Endothelial cell of umbilical vein (primary cell): Measurements from ENCODE around the gene NTNG1. TPM values are rescaled to one million over a fixed set of nuclear protein-coding genes. Genes with fewer than 3 reads are reported as not detected.

Source experiments
- BruUV-seq: library from RNA; stranded (reverse); fragments of 400-500 nt; replicated peaks from 2 replicates; lab custom pipeline; 2021; lab: Mats Ljungman, UMichigan
- CTCF ChIA-PET: fragments of 300-600, 350-600 bp; sonication (Branson Sonifier 250); formaldehyde crosslinking; loops from one replicate; lab custom pipeline; 2021; ENCODE audit warnings: antibody characterized with exemption, inconsistent platforms; lab: Charles Lee
- POLR2A ChIA-PET: fragments of 300-600, 350-600 bp; sonication (Branson Sonifier 250); formaldehyde crosslinking; loops from one replicate; lab custom pipeline; 2021; ENCODE audit warnings: antibody characterized with exemption, inconsistent platforms; lab: Charles Lee
- DNase-seq: peaks from one replicate; pipeline ENCODE4 v3.0.0-alpha.2; 2011; ENCODE audit warnings: low read depth, low spot score
- FAIRE-seq: peaks from 2 replicates; lab custom pipeline; 2011; peaks lifted over from hg19 to GRCh38; lab: Jason Lieb, UNC
- H2AFZ ChIP-seq: 2 replicates; pipeline ENCODE4 v1.6.0; 2012; ENCODE audit warnings: low read depth, low read length, control low read depth, inconsistent platforms
- H3K27ac ChIP-seq: 2 replicates; pipeline ENCODE4 v1.5.1; 2011; ENCODE audit warnings: low read depth, mild to moderate bottlenecking, control low read depth, low read length, moderate library complexity; ENCODE audit not compliant: insufficient read depth
- H3K27me3 ChIP-seq, 2 experiments: 2 replicates each; pipeline versions ENCODE4 v1.6.0 to v1.6.1; 2011; ENCODE audit warnings: low read length in 2 of 2, mixed read lengths in 1 of 2; ENCODE audit not compliant: control insufficient read depth in 2 of 2, insufficient read depth in 2 of 2
- H3K36me3 ChIP-seq, 2 experiments: 2 replicates in 1 of 2; 3 replicates in 1 of 2; pipeline ENCODE4 v1.5.1; 2011; ENCODE audit warnings: low read length in 2 of 2, mild to moderate bottlenecking in 1 of 2, moderate library complexity in 1 of 2; ENCODE audit not compliant: control insufficient read depth in 2 of 2, insufficient read depth in 2 of 2; ENCODE audit errors: extremely low read depth in 1 of 2
- H3K4me1 ChIP-seq: 3 replicates; pipeline ENCODE4 v1.5.1; 2011; ENCODE audit warnings: mild to moderate bottlenecking, low read length; ENCODE audit not compliant: control insufficient read depth, insufficient read depth; ENCODE audit errors: extremely low read depth
- H3K4me2 ChIP-seq: 2 replicates; pipeline ENCODE4 v1.6.1; 2011; ENCODE audit warnings: low read length, control low read depth, mixed read lengths; ENCODE audit not compliant: insufficient read depth
- H3K4me3 ChIP-seq, 3 experiments: fragments of 200-600 bp in 1 of 3; sonication (generic), shearing (Covaris generic) in 1 of 3; replicated peaks in 1 of 3; 2 replicates each; pipeline ENCODE4 v1.5.1; 2011 to 2016; ENCODE audit warnings: control low read depth in 3 of 3, low read length in 3 of 3, mild to moderate bottlenecking in 2 of 3, inconsistent platforms in 1 of 3, low read depth in 1 of 3, moderate library complexity in 1 of 3; ENCODE audit not compliant: insufficient read depth in 1 of 3
- H3K79me2 ChIP-seq: 2 replicates; pipeline ENCODE4 v1.6.0; 2012; ENCODE audit warnings: low read length, inconsistent platforms; ENCODE audit not compliant: control insufficient read depth, insufficient read depth
- H3K9ac ChIP-seq: replicated peaks from 2 replicates; pipeline ENCODE3; 2011; ENCODE audit warnings: low read length, control low read depth; ENCODE audit not compliant: insufficient read depth; ENCODE audit errors: extremely low read depth
- H3K9me1 ChIP-seq: replicated peaks from 3 replicates; pipeline ENCODE4 v1.6.0; 2011; ENCODE audit warnings: mild to moderate bottlenecking, low read length; ENCODE audit not compliant: control insufficient read depth, insufficient read depth; ENCODE audit errors: extremely low read depth
- H3K9me3 ChIP-seq: replicated peaks from 2 replicates; pipeline ENCODE4 v1.5.1; 2012; ENCODE audit warnings: low read length, inconsistent platforms; ENCODE audit not compliant: control insufficient read depth, insufficient read depth
- H4K20me1 ChIP-seq: replicated peaks from 2 replicates; pipeline ENCODE3; 2011; ENCODE audit warnings: mild to moderate bottlenecking, low read length; ENCODE audit not compliant: control insufficient read depth, insufficient read depth; ENCODE audit errors: extremely low read depth
- FOS ChIP-seq: IDR thresholded peaks from 2 replicates; pipeline ENCODE4 v1.6.1; 2011; ENCODE audit warnings: mild to moderate bottlenecking, low read length, moderate library complexity, borderline replicate concordance; ENCODE audit not compliant: insufficient read depth
- JUN ChIP-seq: IDR thresholded peaks from 2 replicates; pipeline ENCODE4 v1.6.1; 2011; ENCODE audit warnings: borderline replicate concordance, low read depth; ENCODE audit not compliant: insufficient read length, insufficient read depth
- MAX ChIP-seq: IDR thresholded peaks from 2 replicates; pipeline ENCODE4 v1.6.1; 2011; ENCODE audit not compliant: insufficient read depth, insufficient read length
- MYC ChIP-seq: IDR thresholded peaks from one replicate; pipeline ENCODE4 v1.6.1; 2011; ENCODE audit warnings: mild to moderate bottlenecking, low read depth, low read length
- POLR2AphosphoS5 ChIP-seq: IDR thresholded peaks from 2 replicates; pipeline ENCODE4 v1.6.1; 2012; ENCODE audit warnings: low read depth, mild to moderate bottlenecking, control low read depth, low read length, moderate library complexity; ENCODE audit not compliant: insufficient read depth
- dilution Hi-C: fragments of 300-500 bp; cut with MboI; formaldehyde crosslinking; loops from one replicate; pipeline ENCODE4 v1.15.0; 2019; ENCODE audit warnings: low sequenced_read_pairs; ENCODE audit not compliant: extremely low pct_ligation_motif_present
- intact Hi-C: fragments of 100-400 bp; cut with micrococcal nuclease; formaldehyde crosslinking; loops from one replicate; pipeline ENCODE4 v1.10.0; 2022
- polyA plus RNA-seq, 4 experiments: library from polyadenylated mRNA; depleted of rRNA in 3 of 4; stranded (reverse) in 3 of 4; unstranded in 1 of 4; fragments of >200 nt; gene quantifications; 2 replicates each; pipeline versions ENCODE4 v1.2.1 to v1.2.3, GENCODE V29; 2011 to 2012; ENCODE audit warnings: missing spikeins in 1 of 4
- total RNA-seq: library from RNA; stranded (reverse); gene quantifications from 2 replicates; pipeline ENCODE4 v1.2.3, GENCODE V29; 2021

Gene NTNG1
- total and polyA plus RNA-seq, 2 donors (not counting 3 experiments of a cell fraction or from before 2014, with no cell fraction given) = not detected

- TF ChIP-seq JUN = no peak
- no peaks in the 10 kb centered on the region for H3K79me2 ChIP-seq
- H3K36me3 ChIP-seq = no peaks in the 10 kb centered on the region
- no peak overlapping the region for H2AFZ ChIP-seq
- H3K4me1 ChIP-seq = no peaks in the 10 kb centered on the region
- no peaks in the 10 kb centered on the region for H3K9me3 ChIP-seq
- no peak overlapping the region for H3K27ac ChIP-seq
- no peak overlapping the region for H3K9ac ChIP-seq
- CTCF ChIA-PET = no interaction called here
- no peaks in the 10 kb centered on the region for H3K9me1 ChIP-seq
- POLR2A ChIA-PET = no interaction called here
- FAIRE-seq (no peak), DNase-seq (no peak)
- no peak overlapping the region for H3K4me2 ChIP-seq
- no peaks in the 10 kb centered on the region for H4K20me1 ChIP-seq
- no TSS peak for BruUV-seq
- H3K27me3 ChIP-seq = no peaks in the 10 kb centered on the region
- intact Hi-C loops = no loop called here
- H3K4me3 ChIP-seq = no peak overlapping the region
- dilution Hi-C loops = no loop called here
These were observed 18.6 kb upstream of the NTNG1 start for GRCh38 chr1:107122225-107122624.

GRCh38 chr1:107123741-107124140 lies 17.1 kb upstream of the NTNG1 start:
- no TSS peak for BruUV-seq
- no peaks in the 10 kb centered on the region for H3K9me1 ChIP-seq
- no peak overlapping the region for H3K4me2 ChIP-seq
- H3K9me3 ChIP-seq = no peaks in the 10 kb centered on the region
- FAIRE-seq = no peak
- no peak for DNase-seq
- H3K27ac ChIP-seq = no peak overlapping the region
- TF ChIP-seq MYC (no peak), FOS (no peak), POLR2AphosphoS5 (no peak), MAX (no peak)
- intact Hi-C loops = no loop called here
- H3K36me3 ChIP-seq = no peaks in the 10 kb centered on the region
- no peaks in the 10 kb centered on the region for H3K4me1 ChIP-seq
- ChIA-PET POLR2A (no interaction called here), CTCF (no interaction called here)
- H3K79me2 ChIP-seq = no peaks in the 10 kb centered on the region
- dilution Hi-C loops = no loop called here
- H3K27me3 ChIP-seq = no peaks in the 10 kb centered on the region
- no peaks in the 10 kb centered on the region for H4K20me1 ChIP-seq
- H2AFZ ChIP-seq = no peak overlapping the region
- no peak overlapping the region for H3K4me3 ChIP-seq
- no peak overlapping the region for H3K9ac ChIP-seq
